ENCODE measurements around the gene CCND1. TPM values are rescaled to one million over a fixed set of nuclear protein-coding genes. Genes with fewer than 3 reads are reported as not detected.
"Not testable (repeated sequence)": the region's sequence is repeated elsewhere in the genome, so short reads cannot be mapped to it uniquely, and the experiment has no call there.

CCND1 gene
- total RNA-seq, 1 experiment from 2014 or later: 106 TPM

DNA sequence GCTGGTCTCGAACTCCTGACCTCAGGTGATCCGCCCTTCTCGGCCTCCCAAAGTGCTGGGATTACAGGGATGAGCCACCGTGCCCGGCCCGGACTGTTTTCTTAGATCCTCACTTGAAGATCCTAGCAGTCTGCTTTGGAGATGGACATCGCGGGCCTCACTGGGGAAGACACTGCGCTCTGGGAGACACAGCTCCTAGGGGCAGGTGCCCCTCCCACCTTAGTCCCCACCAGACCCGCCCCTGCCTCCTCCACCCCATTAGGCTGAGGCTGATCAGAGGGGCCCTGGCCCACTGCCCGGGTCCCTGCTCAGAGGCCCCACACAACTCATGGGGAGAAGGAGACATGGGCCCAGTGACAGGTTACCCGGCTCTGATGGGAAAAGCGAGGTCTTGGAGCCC is 45.5 kb downstream of the CCND1 start:
- POLR2A ChIA-PET: no interaction called here
- Mint-ChIP-seq H3K27me3 (ENCODE audit: insufficient read depth, unreplicated experiment) (no peaks in the 10 kb centered on the region), H3K4me3 (ENCODE audit: unreplicated experiment) (no peak overlapping the region), H3K9me3 (ENCODE audit: unreplicated experiment) (no peaks in the 10 kb centered on the region), H3K36me3 (ENCODE audit: insufficient read depth, unreplicated experiment) (peaks cover 6% of the 10 kb centered on the region), H3K27ac (ENCODE audit: low read depth, unreplicated experiment) (no peak overlapping the region), H3K4me1 (ENCODE audit: insufficient read depth, unreplicated experiment) (peaks cover 7% of the 10 kb centered on the region)
- no peak for DNase-seq (ENCODE audit: unreplicated experiment)
- no TSS peak for BruUV-seq (replicated peaks)
- TF ChIP-seq, protein P1, sequence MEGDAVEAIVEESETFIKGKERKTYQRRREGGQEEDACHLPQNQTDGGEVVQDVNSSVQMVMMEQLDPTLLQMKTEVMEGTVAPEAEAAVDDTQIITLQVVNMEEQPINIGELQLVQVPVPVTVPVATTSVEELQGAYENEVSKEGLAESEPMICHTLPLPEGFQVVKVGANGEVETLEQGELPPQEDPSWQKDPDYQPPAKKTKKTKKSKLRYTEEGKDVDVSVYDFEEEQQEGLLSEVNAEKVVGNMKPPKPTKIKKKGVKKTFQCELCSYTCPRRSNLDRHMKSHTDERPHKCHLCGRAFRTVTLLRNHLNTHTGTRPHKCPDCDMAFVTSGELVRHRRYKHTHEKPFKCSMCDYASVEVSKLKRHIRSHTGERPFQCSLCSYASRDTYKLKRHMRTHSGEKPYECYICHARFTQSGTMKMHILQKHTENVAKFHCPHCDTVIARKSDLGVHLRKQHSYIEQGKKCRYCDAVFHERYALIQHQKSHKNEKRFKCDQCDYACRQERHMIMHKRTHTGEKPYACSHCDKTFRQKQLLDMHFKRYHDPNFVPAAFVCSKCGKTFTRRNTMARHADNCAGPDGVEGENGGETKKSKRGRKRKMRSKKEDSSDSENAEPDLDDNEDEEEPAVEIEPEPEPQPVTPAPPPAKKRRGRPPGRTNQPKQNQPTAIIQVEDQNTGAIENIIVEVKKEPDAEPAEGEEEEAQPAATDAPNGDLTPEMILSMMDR (IDR thresholded peaks at IDR 0.05; ENCODE audit: unreplicated experiment): no peak
- CTCF ChIA-PET: interaction anchor here (0.6 to 1.8 kb wide), 15 partner anchors 24 to 878 kb away, joined by 3 to 9 read pairs (median 3); no protein-coding TSS in a partner anchor
- intact Hi-C loops (cut with micrococcal nuclease): loop anchor here (1.0 to 10.0 kb wide), 5 partner anchors 116 to 510 kb away; no protein-coding TSS in a partner anchor

DNA sequence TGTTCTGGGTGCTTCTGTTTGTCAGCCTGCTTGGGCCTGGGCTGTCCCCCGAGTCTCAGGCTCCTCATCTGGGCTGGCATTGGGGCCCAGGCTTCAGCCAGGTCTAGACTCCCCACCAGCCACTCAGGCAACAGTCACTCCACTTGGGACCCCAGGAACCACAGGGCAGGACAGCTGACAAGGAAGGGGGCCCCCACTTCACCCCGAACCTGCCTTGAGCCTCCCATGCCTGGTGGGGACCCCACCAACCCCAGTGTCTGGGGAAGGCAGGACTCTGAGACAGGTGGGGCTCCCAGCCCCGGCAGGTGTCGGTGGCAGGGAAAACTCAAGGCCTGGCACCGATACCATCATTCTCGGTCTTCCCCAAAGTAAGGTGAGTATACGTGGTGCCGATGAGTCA is 45.9 kb downstream of the CCND1 start:
- no peak overlapping the region for H3K27ac Mint-ChIP-seq (ENCODE audit: low read depth, unreplicated experiment)

DNA sequence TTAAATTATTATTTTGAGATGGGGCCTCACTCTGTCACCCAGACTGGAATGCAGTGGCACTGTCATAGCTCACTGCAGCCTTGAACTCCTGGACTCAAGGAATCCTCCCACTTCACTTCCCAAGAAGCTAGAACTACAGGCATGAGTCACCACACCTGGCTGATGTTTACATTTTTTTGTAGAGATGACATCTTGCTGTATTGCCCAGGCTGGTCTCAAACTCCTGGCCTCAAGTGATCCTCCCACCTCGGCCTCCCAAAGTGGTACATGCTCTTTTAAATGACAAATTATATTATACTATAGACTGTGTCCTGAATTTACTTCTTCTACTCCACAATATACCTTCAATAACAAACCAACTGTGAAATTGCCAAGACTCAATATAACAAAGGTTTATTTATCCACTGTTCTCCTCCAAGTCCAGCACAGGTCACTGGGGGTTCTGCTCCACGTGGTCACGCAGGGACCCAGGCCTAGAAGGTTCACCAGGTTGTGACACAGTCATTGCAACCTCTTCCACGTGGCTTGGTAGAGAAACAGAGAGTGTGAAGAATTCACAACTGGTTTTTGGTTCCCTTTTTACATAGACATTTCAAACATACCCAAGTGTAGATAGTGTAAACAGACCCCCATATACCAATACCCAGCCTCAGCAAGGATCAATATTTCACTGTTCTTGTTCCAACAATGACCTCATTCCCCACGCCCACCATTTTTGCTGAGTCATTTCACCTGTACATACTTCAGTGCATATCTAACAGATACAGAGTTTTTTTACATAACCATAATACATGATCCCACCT is 47.2 kb downstream of the CCND1 start:
- H3K4me3 Mint-ChIP-seq (ENCODE audit: unreplicated experiment); H3K27ac Mint-ChIP-seq (ENCODE audit: low read depth, unreplicated experiment); H3K4me1 Mint-ChIP-seq (ENCODE audit: insufficient read depth, unreplicated experiment); H3K36me3 Mint-ChIP-seq (ENCODE audit: insufficient read depth, unreplicated experiment); H3K27me3 Mint-ChIP-seq (ENCODE audit: insufficient read depth, unreplicated experiment); POLR2A ChIA-PET; BruUV-seq (replicated peaks): not testable (repeated sequence)
- intact Hi-C loops (cut with micrococcal nuclease): loop anchor here (5.0 to 10.0 kb wide), 3 partner anchors 114 to 227 kb away; no protein-coding TSS in a partner anchor
- DNase-seq (ENCODE audit: unreplicated experiment): peak; percentile 14
- peaks cover 11% of the 10 kb centered on the region for H3K9me3 Mint-ChIP-seq (ENCODE audit: unreplicated experiment)
- CTCF ChIA-PET: interaction anchor here (0.7 to 0.8 kb wide), 2 partner anchors 133 to 199 kb away, joined by 3 to 4 read pairs; no protein-coding TSS in a partner anchor

More for the DNA sequence above, 45.9 kb downstream of the CCND1 start:
- ChIA-PET CTCF (interaction anchor here (0.6 to 1.8 kb wide), 5 partner anchors 155 to 646 kb away, joined by 3 to 9 read pairs (median 3); no protein-coding TSS in a partner anchor), POLR2A (no interaction called here)
- no peak overlapping the region for H3K4me3 Mint-ChIP-seq (ENCODE audit: unreplicated experiment)
- peaks cover under 1% of the 10 kb centered on the region for H3K9me3 Mint-ChIP-seq (ENCODE audit: unreplicated experiment)
- no peaks in the 10 kb centered on the region for H3K27me3 Mint-ChIP-seq (ENCODE audit: insufficient read depth, unreplicated experiment)
- intact Hi-C loops (cut with micrococcal nuclease): loop anchor here (1.0 to 10.0 kb wide), 5 partner anchors 115 to 509 kb away; no protein-coding TSS in a partner anchor
- BruUV-seq (replicated peaks): no TSS peak
- TF ChIP-seq, protein P1 (IDR thresholded peaks at IDR 0.05; ENCODE audit: unreplicated experiment): no peak
- H3K36me3 Mint-ChIP-seq (ENCODE audit: insufficient read depth, unreplicated experiment): peaks cover 6% of the 10 kb centered on the region
- peaks cover 7% of the 10 kb centered on the region for H3K4me1 Mint-ChIP-seq (ENCODE audit: insufficient read depth, unreplicated experiment)
- no peak for DNase-seq (ENCODE audit: unreplicated experiment)

DNA sequence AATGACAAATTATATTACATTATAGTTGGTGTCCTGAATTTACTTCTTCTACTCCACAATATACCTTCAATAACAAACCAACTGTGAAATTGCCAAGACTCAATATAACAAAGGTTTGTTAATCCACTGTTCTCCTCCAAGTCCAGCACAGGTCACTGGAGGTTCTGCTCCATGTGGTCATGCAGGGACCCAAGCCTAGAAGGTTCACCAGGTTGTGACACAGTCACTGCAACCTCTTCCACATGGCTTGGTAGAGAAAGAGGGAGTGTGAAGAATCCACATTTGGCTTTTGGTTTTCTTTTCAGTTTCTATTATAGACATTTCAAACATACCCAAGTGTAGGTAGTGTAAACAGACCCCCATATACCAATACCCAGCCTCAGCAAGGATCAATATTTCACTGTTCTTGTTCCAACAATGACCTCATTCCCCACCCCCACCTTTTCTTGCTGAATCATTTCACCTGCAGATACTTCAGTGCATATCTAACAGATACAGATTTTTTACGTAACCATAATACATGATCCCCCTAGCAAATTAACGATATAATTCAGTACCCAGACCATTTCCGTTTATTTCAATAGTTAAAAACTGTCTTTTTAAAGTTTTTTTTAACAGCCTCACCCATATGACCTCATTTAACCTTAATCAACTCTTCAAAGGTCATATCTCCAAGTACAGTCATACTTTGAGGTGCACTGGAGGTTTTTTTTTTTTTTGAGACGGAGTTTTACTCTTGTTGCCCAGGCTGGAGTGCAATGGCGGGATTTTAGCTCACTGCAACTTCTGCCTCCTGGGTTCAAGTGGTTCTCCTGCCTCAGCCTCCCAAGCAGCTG is 48.7 kb downstream of the CCND1 start:
- H3K4me3 Mint-ChIP-seq (ENCODE audit: unreplicated experiment): no peak overlapping the region
- intact Hi-C loops (cut with micrococcal nuclease): loop anchor here (5.0 to 10.0 kb wide), 3 partner anchors 113 to 225 kb away; no protein-coding TSS in a partner anchor
- H3K36me3 Mint-ChIP-seq (ENCODE audit: insufficient read depth, unreplicated experiment): no peaks in the 10 kb centered on the region
- peaks cover 7% of the 10 kb centered on the region for H3K4me1 Mint-ChIP-seq (ENCODE audit: insufficient read depth, unreplicated experiment)
- DNase-seq (ENCODE audit: unreplicated experiment): no peak
- BruUV-seq (replicated peaks): no TSS peak
- peaks cover 11% of the 10 kb centered on the region for H3K9me3 Mint-ChIP-seq (ENCODE audit: unreplicated experiment)
- H3K27ac Mint-ChIP-seq (ENCODE audit: low read depth, unreplicated experiment): no peak overlapping the region
- TF ChIP-seq, protein P1 (IDR thresholded peaks at IDR 0.05; ENCODE audit: unreplicated experiment): no peak
- H3K27me3 Mint-ChIP-seq (ENCODE audit: insufficient read depth, unreplicated experiment): no peaks in the 10 kb centered on the region
- ChIA-PET CTCF (interaction anchor here (0.6 to 2.0 kb wide), 2 partner anchors 19 to 228 kb away, joined by 6 read pairs; no protein-coding TSS in a partner anchor), POLR2A (interaction anchor here (0.6 kb wide), 1 partner anchor 370 kb away, joined by 3 read pairs; no protein-coding TSS in a partner anchor)
